Sigmoid colon (tissue), 7 donors: ENCODE measurements around the gene AKR1C2. TPM values are rescaled to one million over a fixed set of nuclear protein-coding genes. Genes with fewer than 3 reads are reported as not detected.
A peak's percentile ranks its signal among the peaks of the same experiment; 100 is the strongest.

Experiments
- DNase-seq: peaks from one replicate; pipeline ENCODE4 v3.0.0-alpha.2; 2019
- H3K27ac ChIP-seq, 4 donors: fragments of 200-600 bp; sonication (generic); one replicate each; pipeline ENCODE4 v1.5.1; 2016 to 2019; ENCODE audit warnings: mild to moderate bottlenecking in 1 of 4
- H3K27me3 ChIP-seq, 3 donors: fragments of 200-600 bp; sonication (generic); one replicate each; pipeline ENCODE4 v1.5.1; 2019; ENCODE audit warnings: mild to moderate bottlenecking in 1 of 3
- H3K36me3 ChIP-seq, 4 donors: fragments of 200-600 bp; sonication (generic); one replicate each; pipeline ENCODE4 v1.5.1; 2016 to 2019
- H3K4me1 ChIP-seq, 4 donors: fragments of 200-600 bp; sonication (generic); one replicate each; pipeline ENCODE4 v1.5.1; 2017 to 2019
- H3K4me3 ChIP-seq, 4 donors: fragments of 200-600 bp; sonication (generic); one replicate each; pipeline ENCODE4 v1.5.1; 2017 to 2019; ENCODE audit warnings: mild to moderate bottlenecking in 2 of 4, moderate library complexity in 1 of 4
- H3K9me3 ChIP-seq, 4 donors: fragments of 200-600 bp in 3 of 4; sonication (generic) in 3 of 4; one replicate each; pipeline versions ENCODE4 v1.5.1 to v1.6.1; 2013 to 2019
- CTCF ChIP-seq, 4 experiments: fragments of 450-650 bp in 3 of 4; fragments of 200-600 bp in 1 of 4; IDR thresholded peaks; one replicate each; pipeline ENCODE4 v1.5.1; 2016 to 2019; ENCODE audit warnings: antibody characterized with exemption in 4 of 4, mild to moderate bottlenecking in 3 of 4, moderate library complexity in 2 of 4
- EP300 ChIP-seq, 4 donors: sonication (generic); formaldehyde crosslinking; IDR thresholded peaks; one replicate each; pipeline ENCODE4 v1.6.1; 2017; ENCODE audit warnings: antibody characterized with exemption in 4 of 4
- POLR2A ChIP-seq, 2 donors: fragments of 450-650 bp; IDR thresholded peaks; one replicate each; pipeline ENCODE4 v1.6.1; 2016; ENCODE audit warnings: antibody characterized with exemption in 2 of 2, mild to moderate bottlenecking in 2 of 2, moderate library complexity in 2 of 2
- POLR2AphosphoS5 ChIP-seq, 4 donors: sonication (generic); formaldehyde crosslinking; IDR thresholded peaks; one replicate each; pipeline ENCODE4 v1.6.1; 2017; ENCODE audit warnings: antibody characterized with exemption in 4 of 4
- WGBS, 2 donors: extraction: QIAGEN DNeasy Blood & Tissue Kit; methylation state at CpG; one replicate each; pipeline ENCODE4 v1.1.7; 2013; 5-methylcytosine and 5-hydroxymethylcytosine counted together
- intact Hi-C: fragments of 100-400 bp; cut with DNase I; formaldehyde crosslinking; loops from one replicate; pipeline ENCODE4 v1.15.1; 2023
- polyA plus RNA-seq, 3 donors: library from polyadenylated mRNA; stranded (reverse); fragments of 200-250 nt; gene quantifications; one replicate each; pipeline ENCODE4 v1.2.3, GENCODE V29; 2013
- total RNA-seq, 4 donors: library from RNA; depleted of rRNA; stranded (reverse); fragments of >200 nt; gene quantifications; one replicate each; pipeline ENCODE4 v1.1.0, GENCODE V29; 2016
- donor health status: healthy with polysubstance abuse.
- donor health status: Bipolar disorder and iron deficiency.
- donor health status: healthy.

Gene AKR1C2
- total and polyA plus RNA-seq, 7 donors, result 3.5 to 101 (median 13.0) TPM

DNA sequence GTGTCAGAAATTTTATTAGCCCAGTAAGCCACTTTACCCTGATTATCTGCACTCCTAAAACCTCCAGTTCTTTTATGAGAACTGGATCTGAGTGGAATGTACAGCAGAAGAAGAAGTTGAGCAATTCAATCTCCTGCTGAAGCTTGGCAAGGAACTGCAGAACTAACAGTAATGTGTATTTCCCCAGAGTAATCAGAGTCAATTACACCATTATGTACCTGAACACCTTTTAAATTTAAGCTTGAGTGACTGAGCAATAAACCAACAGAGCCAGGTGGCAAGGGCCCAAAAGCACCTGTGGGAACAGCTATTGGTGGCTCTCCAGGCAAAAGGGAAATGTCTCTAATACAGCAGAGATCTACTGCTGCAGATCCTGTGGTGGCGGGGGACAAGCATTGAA is 40.1 kb upstream of the AKR1C2 start:
- no peak for DNase-seq
- no peaks in the 10 kb centered on the region for H3K9me3 ChIP-seq
- H3K4me3 ChIP-seq, result no peak overlapping the region
- peaks cover 0 to 13% (median 4%) of the 10 kb centered on the region in 4 donors for H3K4me1 ChIP-seq
- no peaks in the 10 kb centered on the region for H3K36me3 ChIP-seq
- TF ChIP-seq EP300 (IDR thresholded peaks at IDR 0.05), result no peak
- TF ChIP-seq POLR2A (IDR thresholded peaks at IDR 0.05), result no peak
- 24 to 76% methylated on average over 1 of the region's 1 CpG for WGBS, 2 donors
- H3K27me3 ChIP-seq, result no peaks in the 10 kb centered on the region
- no peak overlapping the region for H3K27ac ChIP-seq
- intact Hi-C loops, result no loop called here

DNA sequence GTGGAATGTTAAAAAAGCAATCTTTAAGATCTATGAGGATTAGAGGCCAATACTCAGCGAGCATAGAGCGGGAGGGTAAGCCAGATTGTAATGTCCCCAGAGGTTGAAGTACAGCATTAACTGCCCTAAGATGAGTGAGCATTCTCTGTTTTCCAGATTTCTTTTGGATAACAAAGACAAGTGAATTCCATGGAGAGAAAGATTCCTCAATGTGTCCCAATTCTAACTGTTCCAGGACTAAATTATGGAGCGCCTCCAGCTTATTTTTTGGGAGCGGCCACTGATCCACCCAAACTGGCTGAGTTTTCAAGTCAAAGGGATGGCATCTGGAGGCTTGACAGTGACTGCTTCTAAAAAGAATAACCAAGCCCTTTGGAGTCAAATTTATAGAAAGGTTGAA is 39.3 kb upstream of the AKR1C2 start:
- intact Hi-C loops, result no loop called here

DNA sequence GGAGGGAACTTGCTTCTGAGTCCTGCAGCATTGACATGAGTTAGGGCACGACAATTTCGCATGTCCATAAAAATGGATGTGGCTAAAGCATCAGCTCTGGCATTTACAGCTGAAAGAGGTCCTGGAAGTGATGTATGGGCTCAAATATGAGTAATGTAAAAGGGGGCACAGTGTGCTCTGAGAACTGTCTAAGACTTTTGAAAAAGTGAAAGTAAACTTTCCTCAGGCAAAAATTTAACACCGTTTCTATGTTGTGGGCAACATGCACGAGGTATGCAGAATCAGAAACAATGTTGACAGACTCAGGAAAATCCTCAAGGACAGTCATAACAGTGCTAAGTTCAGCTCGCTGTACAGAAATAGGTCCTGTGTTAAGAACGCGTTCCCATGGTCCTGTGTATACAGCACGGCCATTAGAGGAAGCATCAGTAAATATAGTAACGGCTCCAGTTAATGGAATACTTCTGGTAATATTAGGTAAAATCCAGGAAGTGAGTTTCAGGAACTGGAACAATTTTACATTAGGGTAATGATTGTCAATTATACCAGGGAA is 37.9 kb upstream of the AKR1C2 start:
- intact Hi-C loops, result no loop called here

More for the DNA sequence above, 39.3 kb upstream of the AKR1C2 start:
- Histone ChIP-seq H3K9me3 (no peaks in the 10 kb centered on the region), H3K27ac (no peak overlapping the region), H3K36me3 (no peaks in the 10 kb centered on the region), H3K4me1 (peaks cover 0 to 13% (median 4%) of the 10 kb centered on the region in 4 donors), H3K4me3 (no peak overlapping the region), H3K27me3 (no peaks in the 10 kb centered on the region)
- DNase-seq, result no peak
- WGBS, 2 donors, result 69 to 90% methylated on average over 4 of the region's 4 CpGs
- no peak for TF ChIP-seq POLR2A (IDR thresholded peaks at IDR 0.05)
- TF ChIP-seq CTCF (IDR thresholded peaks at IDR 0.05), result no peak

DNA sequence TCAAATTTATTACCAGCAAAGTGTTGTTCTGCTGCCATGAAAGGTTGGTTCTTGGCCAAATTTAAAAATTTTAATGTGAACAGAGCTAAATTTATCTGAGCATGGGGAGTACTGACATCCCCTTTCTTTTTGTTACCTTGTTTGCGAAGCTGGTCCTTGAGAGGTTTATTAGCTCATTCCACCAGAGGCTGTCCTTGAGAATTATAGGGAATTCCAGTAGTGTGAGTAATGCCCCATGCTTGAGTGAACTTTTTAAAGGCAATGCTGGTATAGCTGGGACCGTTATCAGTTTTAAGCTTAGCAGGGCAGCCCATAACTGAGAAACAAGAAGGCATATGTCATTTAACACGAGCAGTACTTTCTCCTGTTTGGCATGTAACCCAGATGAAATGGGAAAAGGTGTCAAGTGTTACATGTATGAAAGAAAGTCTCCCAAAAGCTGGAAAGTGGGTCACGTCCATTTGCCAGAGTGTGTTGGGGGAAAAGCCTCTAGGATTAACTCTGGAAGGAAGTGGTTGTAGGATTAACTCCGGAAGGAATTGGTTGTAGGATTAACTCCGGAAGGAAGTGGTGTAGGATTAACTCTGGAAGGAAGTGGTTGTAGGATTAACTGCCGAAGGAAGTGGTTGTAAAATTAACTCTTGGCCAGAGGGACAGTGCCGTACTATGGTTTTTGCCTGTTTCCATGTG is 37.3 kb upstream of the AKR1C2 start:
- H3K9me3 ChIP-seq, result no peaks in the 10 kb centered on the region
- DNase-seq, result no peak
- no peak for TF ChIP-seq POLR2AphosphoS5 (IDR thresholded peaks at IDR 0.05)
- TF ChIP-seq EP300 (IDR thresholded peaks at IDR 0.05), result no peak
- no peak for TF ChIP-seq POLR2A (IDR thresholded peaks at IDR 0.05)
- no peak for TF ChIP-seq CTCF (IDR thresholded peaks at IDR 0.05)
- no peaks in the 10 kb centered on the region for H3K36me3 ChIP-seq
- intact Hi-C loops, result no loop called here
- H3K4me1 ChIP-seq, result peaks cover 0 to 13% (median 4%) of the 10 kb centered on the region in 4 donors
- WGBS, 2 donors, result 56 to 64% methylated on average over 8 of the region's 8 CpGs
- peak overlapping the region in 2 of 4 donors; percentile 7 to 55 for H3K27ac ChIP-seq
- H3K27me3 ChIP-seq, result no peaks in the 10 kb centered on the region
- no peak overlapping the region for H3K4me3 ChIP-seq

More for the DNA sequence above, 37.9 kb upstream of the AKR1C2 start:
- peaks cover 0 to 13% (median 4%) of the 10 kb centered on the region in 4 donors for H3K4me1 ChIP-seq
- no peak for DNase-seq
- H3K9me3 ChIP-seq, result no peaks in the 10 kb centered on the region
- H3K27me3 ChIP-seq, result no peaks in the 10 kb centered on the region
- TF ChIP-seq CTCF (IDR thresholded peaks at IDR 0.05) (no peak), EP300 (IDR thresholded peaks at IDR 0.05) (no peak), POLR2AphosphoS5 (IDR thresholded peaks at IDR 0.05) (no peak), POLR2A (IDR thresholded peaks at IDR 0.05) (no peak)
- peak overlapping the region in 2 of 4 donors; percentile 3 to 6 for H3K4me3 ChIP-seq
- H3K27ac ChIP-seq, result peak overlapping the region in 2 of 4 donors; percentile 7 to 55
- 56 to 74% methylated on average over 9 of the region's 9 CpGs for WGBS, 2 donors
- H3K36me3 ChIP-seq, result no peaks in the 10 kb centered on the region

- Histone ChIP-seq H3K27me3 (no peaks in the 10 kb centered on the region), H3K27ac (peak overlapping the region in 1 of 4 donors; percentile 55), H3K4me3 (no peak overlapping the region), H3K36me3 (no peaks in the 10 kb centered on the region), H3K9me3 (no peaks in the 10 kb centered on the region), H3K4me1 (peaks cover 0 to 13% (median 4%) of the 10 kb centered on the region in 4 donors)
- DNase-seq, result no peak
- 90 to 93% methylated on average over 10 of the region's 10 CpGs for WGBS, 2 donors
- TF ChIP-seq POLR2AphosphoS5 (IDR thresholded peaks at IDR 0.05) (no peak), CTCF (IDR thresholded peaks at IDR 0.05) (no peak), EP300 (IDR thresholded peaks at IDR 0.05) (no peak), POLR2A (IDR thresholded peaks at IDR 0.05) (no peak)
- intact Hi-C loops, result no loop called here
These were observed 36.5 kb upstream of the AKR1C2 start for GRCh38 chr10:5040010-5040673.
